K562 (cell line): Measurements from ENCODE around the gene ANKRD13B. TPM values are rescaled to one million over a fixed set of nuclear protein-coding genes. Genes with fewer than 3 reads are reported as not detected.

Source experiments
- E2F6 ChIP-seq, 2 experiments: IDR thresholded peaks; 2 replicates each; pipeline ENCODE4 v1.6.1; 2011; ENCODE audit warnings: borderline replicate concordance in 1 of 2, control low read depth in 1 of 2, low read depth in 1 of 2, low read length in 1 of 2, mild to moderate bottlenecking in 1 of 2, mixed read lengths in 1 of 2, moderate library complexity in 1 of 2; ENCODE audit not compliant: insufficient read depth in 1 of 2, insufficient read length in 1 of 2, poor library complexity in 1 of 2, severe bottlenecking in 1 of 2; ENCODE audit errors: extremely low read depth in 1 of 2
- KLF16 ChIP-seq: IDR thresholded peaks from 2 replicates; pipeline ENCODE4 v1.6.1; 2016; ENCODE audit warnings: antibody characterized with exemption
- LEF1 ChIP-seq: fragments of 450-650 bp; IDR thresholded peaks from 2 replicates; pipeline ENCODE4 v1.6.1; 2016; ENCODE audit warnings: mild to moderate bottlenecking
- MCM3 ChIP-seq: fragments of 450-650 bp; IDR thresholded peaks from 2 replicates; pipeline ENCODE4 v1.6.1; 2016
- PHF8 ChIP-seq: fragments of 200-600 bp; sonication (generic); IDR thresholded peaks from 2 replicates; pipeline ENCODE4 v1.6.1; 2012; ENCODE audit warnings: mixed run types, mild to moderate bottlenecking, inconsistent platforms, low read length, moderate library complexity, borderline replicate concordance
- XRCC5 ChIP-seq: fragments of 200-400 bp; formaldehyde crosslinking; IDR thresholded peaks from 2 replicates; pipeline ENCODE4 v1.6.1; 2017; ENCODE audit warnings: low read depth, mild to moderate bottlenecking, low read length
- ZBTB11 ChIP-seq, 3 experiments: fragments of 200-800 bp in 1 of 3; fragments of 250-450 bp in 1 of 3; fragments of 450-650 bp in 1 of 3; sonication (Bioruptor Pico) in 1 of 3; sonication (Bioruptor generic) in 1 of 3; formaldehyde crosslinking in 1 of 3; IDR thresholded peaks; 2 replicates each; pipeline versions ENCODE4 v1.6.1 to v1.8.0; 2016 to 2022; ENCODE audit warnings: mild to moderate bottlenecking in 2 of 3, missing genetic modification characterization in 2 of 3, missing compliant biosample characterization in 1 of 3, moderate library complexity in 1 of 3
- ZNF407 ChIP-seq: fragments of 450-650 bp; IDR thresholded peaks from 2 replicates; pipeline ENCODE4 v1.6.1; 2016; ENCODE audit warnings: low read depth
- ZNF695 ChIP-seq: fragments of 450-650 bp; formaldehyde crosslinking; IDR thresholded peaks from 2 replicates; pipeline ENCODE4 v1.4.0; 2020; ENCODE audit warnings: mild to moderate bottlenecking, moderate library complexity
- ZNF740 ChIP-seq, 3 experiments: fragments of 200-800 bp in 1 of 3; sonication (Bioruptor generic) in 1 of 3; sonication (generic) in 1 of 3; formaldehyde crosslinking in 1 of 3; IDR thresholded peaks; 2 replicates each; pipeline versions ENCODE4 v1.6.1 to v1.8.0; 2016 to 2022; ENCODE audit warnings: mild to moderate bottlenecking in 2 of 3, missing compliant biosample characterization in 2 of 3, missing genetic modification characterization in 2 of 3, missing genetic modification reagents in 1 of 3
- ZNF778 ChIP-seq: fragments of 450-650 bp; formaldehyde crosslinking; IDR thresholded peaks from 2 replicates; pipeline ENCODE4 v1.4.0; 2020; ENCODE audit warnings: mild to moderate bottlenecking, moderate library complexity
- ZNF785 ChIP-seq: fragments of 250-450 bp; sonication (Bioruptor Pico); IDR thresholded peaks from 2 replicates; pipeline ENCODE4 v1.4.0; 2020; ENCODE audit warnings: mild to moderate bottlenecking
- polyA plus RNA-seq, 8 experiments: library from polyadenylated mRNA; depleted of rRNA in 4 of 8; stranded (reverse) in 5 of 8; unstranded in 3 of 8; fragments of >200 nt; fragmentation: Nextera tagmentation in 2 of 8; fragmentation: Illumina TruSeq in 1 of 8; extraction: Ambion mirVana in 2 of 8; extraction: Trizol in 1 of 8; gene quantifications; 2 replicates each; pipeline versions ENCODE4 v1.2.1 to v1.2.3, GENCODE V29; 2011 to 2014; ENCODE audit warnings: inconsistent platforms in 1 of 8, missing spikeins in 1 of 8
- total RNA-seq, 7 experiments: library from RNA; depleted of rRNA in 6 of 7; stranded (reverse); fragments of >200 nt in 6 of 7; fragmentation: Illumina TruSeq in 2 of 7; extraction: Trizol in 2 of 7; gene quantifications; 2 replicates each; pipeline versions ENCODE4 v1.2.1 to v1.2.3, GENCODE V29; 2011 to 2021; ENCODE audit warnings: low replicate concordance in 1 of 7

ANKRD13B gene
- total and polyA plus RNA-seq, 9 of the 15 experiments (the other 6 are each of a cell fraction or from before 2014, with no cell fraction given): 0.15 to 28.1 (median 4.6) TPM

- no peak for TF ChIP-seq ZNF407
- TF ChIP-seq KLF16: no peak
- TF ChIP-seq ZNF740 (CRISPR knock-in tag; IDR thresholded peaks at IDR 0.05): peak; percentile 93
- TF ChIP-seq ZNF740 (tag; IDR thresholded peaks at IDR 0.05): peak in 1 of 2 experiments; percentile 81; a peak in 2 of 4 replicates
- no peak for TF ChIP-seq ZNF785 (CRISPR knock-in tag)
- TF ChIP-seq ZBTB11 (CRISPR knock-in tag; IDR thresholded peaks at IDR 0.05): peak in 1 of 3 experiments; percentile 62; a peak in 1 of 6 replicates
- TF ChIP-seq MCM3: no peak
- TF ChIP-seq E2F6 (IDR thresholded peaks at IDR 0.05; ENCODE audit: borderline replicate concordance in 1 of 2, extremely low read depth in 1 of 2, insufficient read depth in 1 of 2, insufficient read length in 1 of 2, low read depth in 1 of 2, low read length in 1 of 2, poor library complexity in 1 of 2, severe bottlenecking in 1 of 2): peak in 1 of 2 experiments; percentile 45
- TF ChIP-seq XRCC5: no peak
- TF ChIP-seq PHF8: no peak
- TF ChIP-seq LEF1: no peak
- no peak for TF ChIP-seq ZNF695 (CRISPR knock-in tag)
- no peak for TF ChIP-seq ZNF778 (CRISPR knock-in tag)
Measured at GRCh38 chr17:29592850-29593551, at the start of gene ANKRD13B (continued).
